NCI-H2107 (cell line): ENCODE results near the gene RFESD.
"Not testable (repeated sequence)": the region's sequence is repeated elsewhere in the genome, so short reads cannot be mapped to it uniquely, and the experiment has no call there.

Experiments used
- DNase-seq: peaks from one replicate; lab custom pipeline; 2025; lab: John Stamatoyannopoulos, UW

RFESD gene

GRCh38 chr5:95628933-95629332 is 17.6 kb upstream of the RFESD start:
- no peak for DNase-seq

- no peak for DNase-seq
Observed at GRCh38 chr5:95630394-95630917, 16.1 kb upstream of the RFESD start.

GRCh38 chr5:95631255-95631958 is 15.2 kb upstream of the RFESD start:
- no peak for DNase-seq

- no peak for DNase-seq
Observed at GRCh38 chr5:95631991-95632675, 14.4 kb upstream of the RFESD start.

GRCh38 chr5:95632942-95633341 is 13.6 kb upstream of the RFESD start:
- DNase-seq = not testable (repeated sequence)

DNA sequence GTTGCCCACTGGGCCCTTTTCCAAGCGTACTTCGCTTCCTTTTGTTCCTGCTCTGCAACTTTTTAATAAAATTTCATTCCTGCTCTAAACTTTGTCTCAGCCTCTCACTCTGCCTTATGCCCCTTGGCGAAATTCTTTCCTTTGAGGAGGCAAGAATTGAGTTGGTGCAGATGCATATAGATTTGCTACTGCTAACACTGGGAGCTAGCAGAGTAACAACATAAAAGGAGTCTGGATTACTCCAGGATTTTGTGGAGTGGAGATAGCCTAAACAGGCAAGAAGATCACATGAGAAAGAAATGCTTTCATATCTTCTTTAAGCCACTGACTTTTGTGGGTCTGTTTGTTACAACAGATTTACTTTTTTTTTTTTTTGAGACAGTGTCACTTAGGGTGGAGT is 12.9 kb upstream of the RFESD start:
- no peak for DNase-seq

GRCh38 chr5:95634081-95634480 is 12.5 kb upstream of the RFESD start:
- no peak for DNase-seq

DNA sequence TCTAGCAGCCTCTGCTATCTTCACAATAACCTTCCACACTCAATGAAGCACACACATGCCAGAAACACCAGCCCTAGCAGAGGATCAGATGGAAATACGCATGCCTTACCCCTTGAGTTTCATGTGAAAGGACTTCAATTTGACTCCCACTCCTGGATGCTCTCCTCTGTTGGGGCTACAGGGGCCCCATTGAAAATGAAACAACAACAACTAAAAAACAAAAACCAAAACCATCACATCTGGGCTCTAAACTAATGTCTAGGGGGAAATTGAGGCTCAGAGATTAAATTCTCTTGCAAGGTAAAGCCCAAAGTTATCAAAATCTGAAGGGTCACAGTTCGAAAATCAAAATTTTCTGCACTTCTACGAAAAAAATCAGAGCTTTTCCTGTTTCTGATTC is 7.9 kb upstream of the RFESD start:
- no peak for DNase-seq

DNA sequence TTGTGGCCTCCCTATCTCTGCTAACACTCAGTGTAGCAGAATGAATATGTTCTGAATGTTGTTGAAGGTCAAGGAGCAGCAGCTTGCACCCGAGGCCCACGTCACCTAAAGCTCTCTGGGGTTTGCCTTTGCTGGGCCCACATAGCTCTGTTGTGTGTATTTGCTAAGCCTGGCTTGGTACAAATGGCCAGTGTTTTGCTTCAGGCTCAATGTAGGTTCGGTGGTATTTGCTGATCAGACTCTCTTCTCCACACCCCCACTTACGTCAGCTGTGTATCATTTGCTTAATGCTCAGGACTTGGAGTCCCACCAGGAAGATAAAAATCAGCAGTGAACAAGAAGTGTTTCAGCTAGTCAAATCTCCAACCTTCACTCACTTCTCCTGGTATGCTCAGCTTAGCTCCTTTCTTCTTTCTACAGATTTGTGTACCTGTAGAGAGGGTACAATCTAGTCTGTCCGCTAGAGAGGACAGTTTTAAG is 4.8 kb upstream of the RFESD start:
- no peak for DNase-seq

- DNase-seq = no peak
Observed at GRCh38 chr5:95643152-95643551, 3.4 kb upstream of the RFESD start.

- no peak for DNase-seq
Observed at GRCh38 chr5:95644351-95645042, 2.1 kb upstream of the RFESD start.

DNA sequence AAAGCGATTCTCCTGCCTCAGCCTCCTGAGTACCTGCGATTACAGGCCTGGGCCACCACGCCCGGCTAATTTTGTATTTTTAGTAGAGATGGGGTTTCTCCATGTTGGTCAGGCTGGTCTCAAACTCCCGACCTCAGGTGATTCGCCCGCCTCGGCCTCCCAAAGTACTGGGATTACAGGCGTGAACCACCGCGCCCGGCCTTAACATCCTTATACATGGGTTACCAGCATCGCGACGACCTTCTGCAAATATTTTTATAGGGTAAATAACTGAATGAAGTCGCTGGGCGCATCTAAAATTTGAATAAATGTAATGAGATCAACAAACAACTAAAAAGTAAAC is 380 bp upstream of the RFESD start:
- not testable (repeated sequence) for DNase-seq

DNA sequence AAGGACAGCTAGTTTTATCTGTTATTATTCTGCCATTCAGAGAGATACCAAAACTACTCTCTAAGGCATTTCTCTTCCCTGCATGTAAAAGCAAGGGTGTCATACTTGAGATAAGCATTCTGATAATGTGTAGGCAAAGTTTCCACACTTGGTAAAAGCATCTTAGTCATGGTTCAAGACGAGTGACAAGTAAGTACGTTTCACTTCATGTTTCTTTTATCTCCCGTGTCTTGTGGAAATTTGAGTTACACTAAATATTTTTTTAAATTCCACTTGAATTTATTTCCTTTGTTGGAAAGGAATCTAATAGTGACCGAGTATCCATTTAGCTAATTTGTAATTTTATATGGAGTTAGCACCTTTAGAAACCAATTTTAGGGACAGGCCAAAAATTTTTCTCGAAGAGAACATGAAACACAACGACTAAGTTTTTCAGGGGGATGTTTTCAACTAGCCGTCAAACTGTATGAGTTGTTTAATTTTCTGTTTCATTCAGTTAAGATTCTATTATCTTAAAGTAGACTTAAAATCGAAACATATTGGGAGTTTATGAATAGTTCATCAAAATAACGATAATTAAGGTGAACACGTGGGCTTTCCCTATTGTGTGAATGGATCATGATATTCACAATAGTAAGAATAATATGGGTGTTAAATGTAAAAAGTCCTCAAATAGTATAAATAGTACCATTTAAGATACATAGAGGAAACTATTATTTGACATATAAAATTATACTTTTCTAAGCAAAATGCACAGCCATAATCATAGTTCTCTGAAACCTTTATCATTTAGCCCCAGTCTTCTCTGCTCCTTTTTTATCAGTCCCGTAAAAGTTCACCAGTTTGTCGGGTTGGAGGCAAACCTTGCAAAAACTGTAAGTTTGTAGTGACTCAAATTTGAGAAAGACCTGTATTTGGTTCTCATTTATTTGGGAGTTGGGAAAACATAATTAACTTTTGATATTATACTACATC is 1.6 kb downstream of the RFESD start:
- no peak for DNase-seq

- DNase-seq = no peak
Observed at GRCh38 chr5:95649274-95649673, 2.7 kb downstream of the RFESD start.

DNA sequence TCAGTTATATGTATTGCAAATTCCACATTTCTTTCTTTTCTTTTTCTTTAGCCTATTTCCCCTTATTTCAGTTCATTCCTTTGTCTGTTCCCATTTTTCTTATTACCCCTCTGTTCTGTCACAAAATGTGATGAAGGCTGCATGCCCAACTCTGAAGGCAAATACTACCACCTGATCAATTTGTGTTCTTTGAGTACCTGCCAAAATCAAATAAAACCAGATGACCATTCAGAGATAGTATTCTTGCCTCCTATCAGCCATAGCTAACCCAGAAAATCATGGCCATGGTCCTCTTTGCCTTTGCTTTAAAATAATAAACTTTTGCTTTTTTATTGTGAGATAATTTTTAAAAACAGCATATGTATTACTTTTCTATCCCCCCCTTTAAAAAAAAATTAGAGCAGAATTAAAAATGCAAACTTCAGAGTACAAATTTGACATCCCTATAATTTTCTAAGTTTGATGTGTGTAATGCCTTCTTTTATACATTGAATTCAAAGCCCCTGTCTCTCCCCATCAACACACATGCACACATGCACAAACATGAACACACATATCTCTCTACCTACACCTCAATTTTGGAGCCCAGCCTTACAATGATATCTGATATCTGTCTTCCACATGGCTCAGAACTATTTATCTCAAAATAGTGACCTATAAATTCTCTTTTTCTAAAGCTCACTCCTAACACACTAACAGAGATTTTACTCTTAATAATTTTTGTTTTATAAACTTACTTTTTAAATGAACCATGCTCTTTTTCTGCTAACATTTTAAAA is 3.5 kb downstream of the RFESD start:
- DNase-seq = no peak

DNA sequence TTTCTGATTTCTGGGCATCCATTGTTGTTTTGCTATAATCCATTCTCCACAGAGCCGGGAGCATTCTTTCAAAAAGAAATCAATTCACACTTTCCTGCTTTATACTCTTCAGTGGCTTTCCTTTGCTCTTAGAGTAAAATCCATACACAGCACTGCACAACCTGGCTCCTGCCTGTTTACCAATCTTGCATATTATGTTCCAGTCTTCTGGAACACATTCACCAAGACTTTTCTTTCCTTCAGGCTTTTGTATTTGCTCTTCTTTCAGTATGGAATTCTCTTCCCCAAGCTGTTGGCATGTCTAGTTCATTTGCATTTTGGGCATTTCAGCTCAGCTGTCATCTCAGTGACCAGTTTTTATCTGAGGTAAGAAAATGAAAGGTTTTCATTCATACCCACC is 6.3 kb downstream of the RFESD start:
- DNase-seq = no peak

DNA sequence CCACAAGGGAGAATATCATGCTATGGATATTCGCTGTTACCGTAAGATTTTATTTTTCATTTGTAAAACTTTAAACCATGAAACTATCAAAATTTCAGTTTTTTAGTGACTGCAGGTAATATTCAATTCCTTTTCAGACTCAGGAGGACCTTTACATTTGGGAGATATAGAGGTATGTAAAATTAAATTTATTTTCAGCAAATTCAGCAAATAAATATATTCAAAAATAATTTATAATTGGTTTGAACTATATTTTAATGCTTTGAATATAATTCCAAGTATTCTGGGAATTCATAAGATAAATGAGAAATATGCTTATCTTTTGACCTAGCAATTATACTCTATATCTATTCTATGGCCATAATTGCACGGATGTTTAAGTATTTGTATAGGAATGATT is 7.6 kb downstream of the RFESD start:
- DNase-seq = no peak

DNA sequence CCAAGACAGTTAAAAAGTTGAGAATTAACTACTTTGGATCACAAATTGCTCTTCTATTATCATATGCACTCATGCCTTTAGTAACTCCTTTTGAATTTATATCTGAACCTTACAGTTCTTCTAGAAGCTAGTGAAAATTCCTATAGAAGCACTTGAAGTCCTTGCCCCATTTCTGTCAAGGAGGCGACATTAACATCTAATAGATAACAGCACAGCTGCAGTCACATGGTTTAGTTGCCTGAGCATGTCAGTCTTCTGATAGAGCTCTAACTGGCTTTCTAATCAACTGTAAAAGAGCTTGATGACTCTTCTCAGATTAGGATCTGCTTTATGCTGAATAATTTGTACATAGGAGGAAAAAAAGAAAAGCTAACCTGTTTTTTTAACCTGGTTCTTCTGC is 9.0 kb downstream of the RFESD start:
- DNase-seq = no peak

GRCh38 chr5:95660060-95660459 is 13.5 kb downstream of the RFESD start:
- DNase-seq = no peak

GRCh38 chr5:95662946-95663345 is 16.4 kb downstream of the RFESD start:
- DNase-seq = no peak

- DNase-seq = no peak
Observed at GRCh38 chr5:95664204-95664786, 17.7 kb downstream of the RFESD start.
